Ovary (tissue), 3 donors: ENCODE results near the gene ARHGAP12.

Experiments
- POLR2A ChIP-seq: fragments of 450-650 bp; IDR thresholded peaks from one replicate; pipeline ENCODE4 v1.6.1; 2017; ENCODE audit warnings: antibody characterized with exemption, mild to moderate bottlenecking, moderate library complexity
- TF ChIP-seq, protein P1 (sequence below), 3 donors: fragments of 450-650 bp in 2 of 3; fragments of 200-600 bp in 1 of 3; IDR thresholded peaks; one replicate each; pipeline versions ENCODE4 v1.5.1 to v1.8.0; 2016 to 2022; ENCODE audit warnings: antibody characterized with exemption in 3 of 3, mild to moderate bottlenecking in 1 of 3
- donor health status: DM: no; HTN: no; CAD: no.

DNA sequence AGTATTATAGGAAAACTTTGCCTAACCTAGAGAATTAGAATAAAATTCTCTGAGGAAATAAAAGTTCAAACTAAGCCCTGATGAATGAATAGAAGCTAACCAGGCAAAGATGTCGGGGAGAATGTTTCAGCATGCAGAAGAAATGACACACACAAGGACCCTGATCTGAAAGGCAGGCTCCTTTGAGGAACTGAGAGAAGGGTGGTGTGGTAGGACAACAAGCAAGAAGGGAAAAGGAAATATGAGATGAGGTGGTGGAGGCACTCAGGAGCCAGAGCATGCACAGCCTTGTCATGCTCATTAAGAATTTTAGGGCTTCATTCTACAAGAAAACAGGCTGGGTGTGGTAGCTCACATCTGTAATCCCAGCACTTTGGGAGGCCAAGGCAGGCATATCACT lies 90.6 kb downstream of the ARHGAP12 start:
- TF ChIP-seq, protein P1, sequence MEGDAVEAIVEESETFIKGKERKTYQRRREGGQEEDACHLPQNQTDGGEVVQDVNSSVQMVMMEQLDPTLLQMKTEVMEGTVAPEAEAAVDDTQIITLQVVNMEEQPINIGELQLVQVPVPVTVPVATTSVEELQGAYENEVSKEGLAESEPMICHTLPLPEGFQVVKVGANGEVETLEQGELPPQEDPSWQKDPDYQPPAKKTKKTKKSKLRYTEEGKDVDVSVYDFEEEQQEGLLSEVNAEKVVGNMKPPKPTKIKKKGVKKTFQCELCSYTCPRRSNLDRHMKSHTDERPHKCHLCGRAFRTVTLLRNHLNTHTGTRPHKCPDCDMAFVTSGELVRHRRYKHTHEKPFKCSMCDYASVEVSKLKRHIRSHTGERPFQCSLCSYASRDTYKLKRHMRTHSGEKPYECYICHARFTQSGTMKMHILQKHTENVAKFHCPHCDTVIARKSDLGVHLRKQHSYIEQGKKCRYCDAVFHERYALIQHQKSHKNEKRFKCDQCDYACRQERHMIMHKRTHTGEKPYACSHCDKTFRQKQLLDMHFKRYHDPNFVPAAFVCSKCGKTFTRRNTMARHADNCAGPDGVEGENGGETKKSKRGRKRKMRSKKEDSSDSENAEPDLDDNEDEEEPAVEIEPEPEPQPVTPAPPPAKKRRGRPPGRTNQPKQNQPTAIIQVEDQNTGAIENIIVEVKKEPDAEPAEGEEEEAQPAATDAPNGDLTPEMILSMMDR (IDR thresholded peaks at IDR 0.05), result no peak
- no peak for TF ChIP-seq POLR2A
